Measurements from ENCODE around the gene TNS3.

Gene TNS3

DNA sequence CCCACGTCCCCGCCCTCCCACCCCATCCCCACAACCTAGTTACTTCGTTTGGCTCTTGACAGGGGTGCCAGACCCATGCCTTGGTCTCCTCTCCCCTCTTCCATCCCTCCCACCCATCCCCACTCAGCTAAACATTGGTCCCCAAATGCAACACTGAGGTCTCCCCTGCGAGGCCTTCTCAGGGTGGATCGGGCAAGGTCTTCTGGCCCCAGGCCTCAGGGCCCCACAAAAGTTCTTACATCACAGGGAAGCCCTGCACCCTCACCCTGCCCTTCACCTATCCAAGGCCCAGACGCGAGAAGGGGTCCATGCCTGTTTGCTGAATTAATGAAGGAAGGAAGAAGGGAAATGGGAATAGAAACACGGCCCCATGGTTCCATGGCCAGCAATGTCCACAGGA, 32.0 kb downstream of the TNS3 start:
- no peak for TF ChIP-seq CTCF (IDR thresholded peaks at IDR 0.05; ENCODE audit: low read depth, low read length, missing control alignments)
- DNase-seq (ENCODE audit: low read depth), result no peak
- no peak overlapping the region for H3K4me3 ChIP-seq (ENCODE audit: low read depth, low read length)

- no peak for TF ChIP-seq CTCF (IDR thresholded peaks at IDR 0.05; ENCODE audit: low read depth, low read length, missing control alignments)
- H3K4me3 ChIP-seq (ENCODE audit: low read depth, low read length), result no peak overlapping the region
- no peak for DNase-seq (ENCODE audit: low read depth)
Observed at GRCh38 chr7:47549397-47549796, 32.5 kb downstream of the TNS3 start.

GRCh38 chr7:47548546-47548945, 33.4 kb downstream of the TNS3 start:
- no peak for TF ChIP-seq CTCF (IDR thresholded peaks at IDR 0.05; ENCODE audit: low read depth, low read length, missing control alignments)
- DNase-seq (ENCODE audit: low read depth), result no peak
- H3K4me3 ChIP-seq (ENCODE audit: low read depth, low read length), result no peak overlapping the region

- no peak overlapping the region for H3K4me3 ChIP-seq (ENCODE audit: low read depth, low read length)
- DNase-seq (ENCODE audit: low read depth), result no peak
- TF ChIP-seq CTCF (IDR thresholded peaks at IDR 0.05; ENCODE audit: low read depth, low read length, missing control alignments), result no peak
Observed at GRCh38 chr7:47546733-47547494, 35.0 kb downstream of the TNS3 start.

DNA sequence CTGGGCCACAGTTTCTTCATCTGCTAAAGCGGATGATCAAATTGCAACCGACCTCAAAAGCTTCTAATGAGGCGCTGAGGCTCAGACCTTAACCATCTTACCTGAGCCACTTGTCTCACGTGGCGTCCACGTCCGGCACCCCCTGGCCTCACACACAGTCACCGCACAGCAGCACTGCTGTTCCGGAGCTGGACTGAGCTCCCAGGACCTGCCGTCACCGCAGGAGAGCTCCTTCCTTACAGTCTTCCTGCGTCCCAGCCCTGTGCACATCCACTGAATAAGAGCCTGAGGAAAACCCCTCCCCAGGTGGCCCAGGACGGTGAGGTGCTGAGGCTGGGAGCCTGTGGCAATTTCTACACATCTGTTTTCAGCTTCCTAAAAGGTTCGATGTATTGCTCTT, 35.7 kb downstream of the TNS3 start:
- H3K4me3 ChIP-seq (ENCODE audit: low read depth, low read length), result no peak overlapping the region
- no peak for TF ChIP-seq CTCF (IDR thresholded peaks at IDR 0.05; ENCODE audit: low read depth, low read length, missing control alignments)

GRCh38 chr7:47544416-47544815, 37.5 kb downstream of the TNS3 start:
- H3K4me3 ChIP-seq (ENCODE audit: low read depth, low read length), result no peak overlapping the region
- DNase-seq (ENCODE audit: low read depth), result no peak
- no peak for TF ChIP-seq CTCF (IDR thresholded peaks at IDR 0.05; ENCODE audit: low read depth, low read length, missing control alignments)

More for the DNA sequence above, 35.7 kb downstream of the TNS3 start:
- DNase-seq (ENCODE audit: low read depth), result no peak

GRCh38 chr7:47543714-47544113, 38.2 kb downstream of the TNS3 start:
- TF ChIP-seq CTCF (IDR thresholded peaks at IDR 0.05; ENCODE audit: low read depth, low read length, missing control alignments), result no peak
- no peak overlapping the region for H3K4me3 ChIP-seq (ENCODE audit: low read depth, low read length)
- DNase-seq (ENCODE audit: low read depth), result no peak
